Kidney epithelial cell (primary cell): ENCODE measurements around the gene TAL1. TPM values are rescaled to one million over a fixed set of nuclear protein-coding genes. Genes with fewer than 3 reads are reported as not detected.

Experiments used
- DNase-seq: peaks from one replicate; pipeline ENCODE4 v3.0.0-alpha.2; 2010; ENCODE audit warnings: low read depth
- H3K27me3 ChIP-seq: 2 replicates; pipeline ENCODE4 v1.6.0; 2011; ENCODE audit warnings: low read length; ENCODE audit not compliant: control insufficient read depth, insufficient read depth
- H3K36me3 ChIP-seq: 2 replicates; pipeline ENCODE4 v1.5.1; 2011; ENCODE audit warnings: low read length; ENCODE audit not compliant: control insufficient read depth, insufficient read depth
- H3K4me3 ChIP-seq: 2 replicates; pipeline ENCODE4 v1.5.1; 2011; ENCODE audit warnings: low read depth, mild to moderate bottlenecking, control low read depth, low read length
- CTCF ChIP-seq: IDR thresholded peaks from 2 replicates; pipeline ENCODE4 v1.5.1; 2011; ENCODE audit warnings: mild to moderate bottlenecking, moderate library complexity, low read length, control low read depth, inconsistent platforms; ENCODE audit not compliant: insufficient read depth, poor library complexity, severe bottlenecking
- total RNA-seq: library from RNA; depleted of rRNA; stranded (reverse); fragments of >200 nt; gene quantifications from 2 replicates; pipeline ENCODE4 v1.2.3, GENCODE V29; 2015

Gene TAL1
- total RNA-seq, 1 donor from 2014 or later = 0.71 TPM

- Histone ChIP-seq H3K27me3 (no peaks in the 10 kb centered on the region), H3K36me3 (no peaks in the 10 kb centered on the region), H3K4me3 (no peak overlapping the region)
- no peak for TF ChIP-seq CTCF
- DNase-seq = no peak
Measured at GRCh38 chr1:47215713-47216112, 16.3 kb downstream of the TAL1 start.

GRCh38 chr1:47214549-47214948 is 17.5 kb downstream of the TAL1 start:
- H3K27me3 ChIP-seq = no peaks in the 10 kb centered on the region
- no peak for DNase-seq
- no peak for TF ChIP-seq CTCF
- H3K4me3 ChIP-seq = no peak overlapping the region
- H3K36me3 ChIP-seq = no peaks in the 10 kb centered on the region

- no peak for DNase-seq
- H3K4me3 ChIP-seq = no peak overlapping the region
- no peak for TF ChIP-seq CTCF
- H3K27me3 ChIP-seq = no peaks in the 10 kb centered on the region
- no peaks in the 10 kb centered on the region for H3K36me3 ChIP-seq
Measured at GRCh38 chr1:47213230-47213963, 18.6 kb downstream of the TAL1 start.

DNA sequence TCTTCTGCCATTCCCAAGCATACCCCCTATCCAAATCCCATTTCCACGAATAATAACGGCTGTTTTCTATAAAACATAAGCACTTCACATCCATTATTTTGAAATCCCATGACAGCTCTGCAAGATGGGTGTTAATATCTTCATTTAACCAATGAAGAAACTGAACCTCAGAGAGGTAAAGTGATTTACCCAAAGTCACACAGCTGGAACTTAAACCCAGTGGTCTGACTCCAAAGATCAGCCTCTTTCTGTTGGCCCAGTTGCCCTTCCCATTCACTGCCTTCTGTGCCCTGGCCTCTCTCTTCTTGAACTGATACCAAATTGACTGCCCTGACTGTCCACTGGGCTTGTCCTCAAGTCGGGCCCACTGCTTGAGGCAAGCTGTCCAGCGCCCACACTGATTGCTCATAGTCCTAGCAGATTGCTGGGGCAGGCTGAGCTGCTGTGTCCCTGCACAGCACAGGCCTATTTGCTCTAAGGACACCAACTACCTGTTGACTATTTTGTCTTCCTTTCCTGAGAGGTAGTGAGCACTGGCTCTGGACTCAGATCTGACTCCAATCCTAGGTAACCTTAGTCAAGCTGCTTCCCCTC is 19.3 kb downstream of the TAL1 start:
- H3K27me3 ChIP-seq = no peaks in the 10 kb centered on the region
- no peak for DNase-seq
- no peak overlapping the region for H3K4me3 ChIP-seq
- no peak for TF ChIP-seq CTCF
- H3K36me3 ChIP-seq = no peaks in the 10 kb centered on the region

- Histone ChIP-seq H3K4me3 (no peak overlapping the region), H3K36me3 (no peaks in the 10 kb centered on the region), H3K27me3 (no peaks in the 10 kb centered on the region)
- no peak for TF ChIP-seq CTCF
- DNase-seq = no peak
Measured at GRCh38 chr1:47211796-47212269, 20.2 kb downstream of the TAL1 start.
